GM21528 (cell line): ENCODE results near the gene CRYZL1.

Experiments used
- ATAC-seq: cut with Tn5 transposase; IDR thresholded peaks from one replicate; pipeline ENCODE4 v1.9.1; 2021; ENCODE audit warnings: mild to moderate bottlenecking, moderate library complexity; ENCODE audit not compliant: unreplicated experiment, low FRiP score

The CRYZL1 gene

GRCh38 chr21:33542640-33543504 lies 98.7 kb downstream of the CRYZL1 start, which contains the start of gene SON:
Gene SON, plus strand, starts transcription at chr21:33543038. Its CDS starts 55 bp downstream, at chr21:33543093.
- peak; percentile 93 for ATAC-seq

GRCh38 chr21:33541756-33542639 lies 99.5 kb downstream of the CRYZL1 start, which contains the start of gene GART:
Gene GART, minus strand, starts transcription at chr21:33542117. Its CDS starts 2,802 bp downstream, at chr21:33539315.
- ATAC-seq = peak; percentile 55

GRCh38 chr21:33541105-33541711 lies 100.3 kb downstream of the CRYZL1 start:
- ATAC-seq = no peak

- no peak for ATAC-seq
Measured at GRCh38 chr21:33540711-33541104, 100.8 kb downstream of the CRYZL1 start.

GRCh38 chr21:33539616-33540015 lies 101.9 kb downstream of the CRYZL1 start:
- ATAC-seq = no peak
